Glomerular endothelial cell (primary cell): ENCODE measurements around the gene AQP10. TPM values are rescaled to one million over a fixed set of nuclear protein-coding genes. Genes with fewer than 3 reads are reported as not detected.
"Not testable (repeated sequence)": the region's sequence is repeated elsewhere in the genome, so short reads cannot be mapped to it uniquely, and the experiment has no call there.

ENCODE experiments used
- DNase-seq: peaks from one replicate; pipeline ENCODE4 v3.0.0-alpha.2; 2011; ENCODE audit warnings: low read depth, low spot score; ENCODE audit errors: extremely low read depth
- total RNA-seq: library from RNA; depleted of rRNA; stranded (reverse); fragments of >200 nt; gene quantifications from 2 replicates; pipeline ENCODE4 v1.2.3, GENCODE V29; 2015

The AQP10 gene
- total RNA-seq, 1 donor from 2014 or later = not detected

DNA sequence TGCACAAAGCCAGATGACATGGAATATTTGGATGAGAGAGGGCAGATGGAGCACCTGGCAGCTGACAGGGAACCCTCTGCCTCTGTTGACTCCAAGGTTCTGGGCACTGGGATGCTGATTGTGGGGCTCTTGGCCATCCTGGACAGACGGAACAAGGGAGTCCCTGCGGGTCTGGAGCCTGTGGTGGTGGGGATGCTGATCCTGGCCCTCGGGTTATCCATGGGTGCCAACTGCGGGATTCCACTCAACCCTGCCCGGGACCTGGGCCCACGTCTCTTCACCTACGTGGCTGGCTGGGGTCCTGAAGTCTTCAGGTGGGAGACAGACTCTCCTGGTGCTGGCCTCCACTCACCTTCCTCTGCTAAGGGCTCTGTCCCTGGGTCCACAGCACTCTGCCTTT lies 2.6 kb downstream of the AQP10 start:
- no peak for DNase-seq

DNA sequence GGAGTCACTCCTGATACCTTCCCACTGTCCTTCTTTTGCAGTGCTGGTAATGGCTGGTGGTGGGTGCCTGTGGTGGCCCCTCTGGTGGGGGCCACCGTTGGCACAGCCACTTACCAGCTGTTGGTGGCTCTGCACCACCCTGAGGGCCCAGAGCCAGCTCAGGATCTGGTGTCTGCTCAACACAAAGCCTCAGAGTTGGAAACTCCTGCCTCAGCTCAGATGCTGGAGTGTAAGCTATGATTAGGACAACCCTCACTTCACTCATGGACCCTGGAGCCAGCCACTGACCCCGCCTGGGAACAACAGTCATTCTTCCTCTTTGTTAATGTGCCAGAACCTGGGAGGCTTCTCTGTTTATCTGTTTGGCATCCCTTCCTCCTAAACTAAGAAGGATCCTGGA lies 3.3 kb downstream of the AQP10 start:
- DNase-seq = no peak

DNA sequence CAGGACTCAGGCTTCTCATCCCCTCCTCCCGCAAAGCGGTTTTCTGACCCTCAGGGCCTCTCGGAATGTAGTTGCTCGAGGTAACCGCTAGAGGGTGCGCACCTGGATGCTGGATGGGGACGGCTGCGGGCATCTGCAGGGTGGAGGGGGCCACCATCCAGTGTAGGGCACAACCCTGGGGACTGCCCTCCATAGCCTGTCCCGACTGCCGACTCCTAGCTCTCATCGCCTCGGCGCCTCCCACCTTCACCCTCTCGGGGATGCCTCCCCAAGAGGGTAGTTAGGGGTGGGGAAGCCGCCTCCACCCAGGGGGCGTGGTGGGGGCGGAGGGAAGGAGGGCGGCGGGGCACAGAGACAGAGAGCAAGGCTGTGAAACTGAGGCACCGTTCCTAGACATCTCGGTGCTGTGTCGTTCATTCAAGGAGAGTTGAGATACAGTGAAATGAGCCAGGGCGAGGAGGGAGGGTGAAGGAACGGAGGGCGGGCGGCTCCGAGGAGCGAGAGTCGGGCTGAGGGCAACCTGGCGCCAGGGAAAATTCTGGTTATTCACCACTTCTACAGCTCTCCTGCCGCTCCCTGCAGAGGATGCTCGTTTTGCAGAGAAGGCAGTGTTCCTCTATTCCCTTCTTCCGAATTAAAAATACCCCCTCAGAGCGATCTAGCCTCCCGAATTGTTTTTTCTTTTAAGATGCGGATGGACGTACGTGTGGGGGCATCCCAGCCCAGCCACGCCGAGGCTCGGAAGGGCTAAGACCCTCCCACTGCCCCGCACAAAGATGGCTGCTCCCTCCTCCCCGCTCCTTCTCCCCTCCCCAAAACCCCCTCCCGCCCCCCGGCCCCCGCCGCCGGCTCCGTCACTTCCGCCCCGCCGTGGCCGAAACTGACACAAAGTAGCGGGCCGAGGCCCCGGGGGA lies 4.0 kb downstream of the AQP10 start, which contains the start of gene ATP8B2:
TSS of gene ATP8B2 (plus strand) at position 857 of the 914 bp plus-strand sequence. CDS start 2,617 bp downstream, outside the sequence.
- no peak for DNase-seq

DNA sequence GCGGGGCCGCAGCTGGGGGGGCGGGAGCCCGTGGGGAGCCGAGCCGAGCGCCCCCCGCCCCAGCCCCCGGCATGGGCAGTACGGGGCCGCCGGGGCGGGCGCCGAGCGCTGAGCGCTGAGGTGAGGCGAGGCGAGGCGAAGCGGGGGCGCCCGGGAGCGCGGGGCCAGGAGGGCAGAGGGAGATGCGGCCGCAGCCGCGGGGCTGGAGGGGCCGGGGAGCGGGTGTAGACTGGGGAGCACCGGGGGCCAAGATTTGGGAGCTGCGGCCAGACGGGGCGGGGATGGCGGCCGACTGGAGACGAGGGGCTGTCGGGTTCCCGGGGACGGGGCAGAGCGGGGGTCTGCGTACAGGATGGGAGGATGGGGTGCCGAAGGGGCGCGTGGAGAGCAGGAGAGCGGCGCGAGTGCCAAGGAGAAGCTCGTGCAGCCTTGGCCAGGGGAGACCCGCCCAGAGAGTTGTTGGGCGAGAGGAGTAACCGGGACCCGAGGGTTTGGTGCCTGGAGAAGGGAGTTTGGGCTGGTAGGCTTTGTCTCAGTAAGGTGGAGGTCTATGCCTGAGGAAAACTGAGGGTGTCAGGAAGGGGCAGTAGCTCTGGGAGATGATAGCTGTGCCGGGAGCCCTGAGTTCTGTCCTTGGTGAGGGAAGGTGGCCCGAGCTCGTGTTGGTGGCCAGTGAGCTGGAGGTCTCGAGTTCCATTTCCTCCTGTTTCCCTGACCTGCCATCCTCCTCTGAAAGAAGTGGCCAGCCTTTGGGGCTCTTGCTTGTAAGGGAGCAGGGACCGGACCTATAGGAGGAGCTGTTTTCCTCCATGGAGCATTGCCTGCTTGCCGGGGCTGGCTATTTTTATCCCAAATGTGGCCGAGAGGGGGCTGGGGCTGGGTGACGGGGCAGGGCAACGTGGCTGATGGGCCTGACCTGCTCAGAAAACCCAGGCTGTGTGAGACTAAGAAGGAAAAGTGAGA lies 5.0 kb downstream of the AQP10 start:
- DNase-seq = no peak

DNA sequence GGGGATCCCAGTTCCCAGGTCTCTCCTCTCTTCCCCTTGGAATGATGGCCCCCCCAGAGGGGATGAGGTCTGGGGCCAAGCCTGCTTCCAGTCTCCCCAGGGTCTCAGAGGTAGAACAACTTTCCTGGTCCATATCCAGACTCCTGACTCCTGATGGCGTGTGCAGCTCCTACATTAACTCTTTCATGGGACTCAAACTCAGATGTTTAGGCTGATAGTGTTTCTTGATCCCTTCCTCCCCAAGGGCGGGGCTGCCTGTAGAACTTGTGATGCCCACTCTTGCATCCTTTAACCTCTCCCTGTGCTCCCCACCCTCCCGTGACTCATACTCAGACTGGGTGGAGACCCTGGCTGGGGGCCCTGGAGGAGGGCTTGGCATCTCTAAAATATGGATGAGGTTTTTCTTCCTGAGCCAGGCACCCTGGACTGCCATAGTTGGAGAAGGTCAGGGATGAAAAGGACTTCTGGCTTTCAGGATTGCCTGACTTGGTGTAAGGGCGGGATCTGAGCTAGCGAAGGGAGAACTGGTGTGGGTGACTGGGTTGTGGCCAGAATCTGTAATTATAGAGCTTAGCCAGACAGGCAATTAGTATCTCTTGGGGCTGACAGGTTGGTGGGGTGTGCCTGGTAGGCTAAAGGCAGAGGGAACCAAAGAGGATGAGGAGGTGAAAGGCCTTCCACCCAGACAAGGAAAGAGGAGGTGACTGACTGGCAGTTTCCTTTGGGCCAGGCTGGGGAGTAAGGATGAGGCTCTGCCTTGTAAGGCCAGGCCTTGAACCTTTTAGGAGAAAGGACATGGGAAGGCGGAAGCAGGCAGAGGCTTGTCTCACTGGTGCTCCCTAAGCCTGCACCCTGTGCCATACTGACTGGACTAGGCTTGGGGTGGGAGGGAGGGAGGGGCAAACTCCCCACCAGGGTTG lies 5.9 kb downstream of the AQP10 start:
- DNase-seq = no peak

GRCh38 chr1:154327466-154328317 lies 6.8 kb downstream of the AQP10 start:
- DNase-seq = no peak

GRCh38 chr1:154328318-154329151 lies 7.6 kb downstream of the AQP10 start:
- DNase-seq = no peak

DNA sequence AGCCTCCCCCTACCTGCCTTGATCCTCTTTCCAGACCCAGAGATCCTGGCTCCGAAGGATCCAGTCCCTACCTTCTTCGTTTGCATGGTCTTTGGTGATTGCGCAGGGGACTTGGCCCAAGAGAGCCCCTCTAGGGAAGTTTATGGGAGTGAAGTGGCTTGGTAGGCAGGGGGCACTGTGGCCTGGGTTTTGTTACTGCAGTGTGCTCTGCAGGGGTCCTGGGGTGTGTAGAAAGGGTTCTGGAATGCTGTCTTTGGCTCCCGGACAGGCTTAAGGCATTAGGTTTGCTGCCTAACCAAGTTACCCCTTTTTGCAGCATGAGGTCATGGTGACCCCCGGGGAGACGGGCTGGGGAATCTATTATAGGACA lies 8.2 kb downstream of the AQP10 start:
- no peak for DNase-seq

GRCh38 chr1:154329551-154330131 lies 8.7 kb downstream of the AQP10 start:
- DNase-seq = no peak

DNA sequence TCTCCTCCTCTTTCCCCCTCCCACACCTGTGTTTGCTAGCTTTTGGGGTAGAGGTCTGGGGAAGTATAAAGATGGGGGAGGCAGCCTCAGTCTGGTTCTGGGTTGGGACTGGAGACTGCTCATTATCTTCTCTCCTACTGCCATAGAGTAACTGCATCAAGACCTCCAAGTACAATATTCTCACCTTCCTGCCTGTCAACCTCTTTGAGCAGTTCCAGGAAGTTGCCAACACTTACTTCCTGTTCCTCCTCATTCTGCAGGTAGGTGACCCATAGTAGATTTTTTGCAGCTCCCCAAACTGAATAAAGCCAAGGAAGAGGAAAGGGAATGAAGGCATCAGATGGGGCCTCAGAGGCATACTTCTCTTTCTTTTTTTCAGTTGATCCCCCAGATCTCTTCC lies 9.8 kb downstream of the AQP10 start:
- DNase-seq = no peak

DNA sequence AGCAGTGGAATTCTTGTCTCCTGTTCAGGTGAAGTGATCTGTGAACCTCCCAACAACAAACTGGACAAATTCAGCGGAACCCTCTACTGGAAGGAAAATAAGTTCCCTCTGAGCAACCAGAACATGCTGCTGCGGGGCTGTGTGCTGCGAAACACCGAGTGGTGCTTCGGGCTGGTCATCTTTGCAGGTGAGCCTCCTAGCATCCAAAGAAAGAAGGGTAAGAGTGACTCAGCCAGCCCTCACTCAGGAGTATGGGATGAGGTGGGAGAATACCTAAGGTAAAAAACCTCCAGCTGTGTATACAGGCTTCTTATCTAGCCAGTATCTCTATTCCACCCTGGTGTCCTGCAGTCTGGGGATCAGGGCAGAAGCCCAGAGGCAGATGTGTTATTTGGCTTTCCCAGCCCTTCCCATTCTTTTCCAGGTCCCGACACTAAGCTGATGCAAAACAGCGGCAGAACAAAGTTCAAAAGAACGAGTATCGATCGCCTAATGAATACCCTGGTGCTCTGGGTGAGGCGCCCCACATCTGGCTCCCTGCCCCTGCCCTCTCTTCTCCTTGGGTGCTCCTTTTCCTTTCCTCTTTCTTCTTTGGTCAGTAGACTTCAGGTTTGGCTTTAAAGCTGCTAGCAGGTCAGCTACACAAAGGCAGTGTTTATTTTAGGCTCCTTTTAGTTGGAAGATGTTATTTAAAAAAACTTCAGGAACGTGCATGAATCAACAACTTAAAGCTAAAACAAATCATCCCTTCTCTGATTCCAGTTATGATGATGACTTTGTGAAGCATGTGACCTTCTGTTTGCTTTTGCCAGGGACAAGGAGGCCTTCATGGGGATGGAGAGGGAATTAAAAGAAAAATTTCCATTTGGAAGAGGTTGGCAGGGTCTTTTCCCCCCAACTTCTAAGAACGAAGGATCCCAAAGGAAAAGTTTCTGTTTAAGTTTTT lies 13.5 kb downstream of the AQP10 start:
- DNase-seq = no peak

- no peak for DNase-seq
Measured at GRCh38 chr1:154335025-154335714, 14.3 kb downstream of the AQP10 start.

- no peak for DNase-seq
Measured at GRCh38 chr1:154337253-154337894, 16.5 kb downstream of the AQP10 start.

- DNase-seq = no peak
Measured at GRCh38 chr1:154338875-154339274, 18.0 kb downstream of the AQP10 start.

DNA sequence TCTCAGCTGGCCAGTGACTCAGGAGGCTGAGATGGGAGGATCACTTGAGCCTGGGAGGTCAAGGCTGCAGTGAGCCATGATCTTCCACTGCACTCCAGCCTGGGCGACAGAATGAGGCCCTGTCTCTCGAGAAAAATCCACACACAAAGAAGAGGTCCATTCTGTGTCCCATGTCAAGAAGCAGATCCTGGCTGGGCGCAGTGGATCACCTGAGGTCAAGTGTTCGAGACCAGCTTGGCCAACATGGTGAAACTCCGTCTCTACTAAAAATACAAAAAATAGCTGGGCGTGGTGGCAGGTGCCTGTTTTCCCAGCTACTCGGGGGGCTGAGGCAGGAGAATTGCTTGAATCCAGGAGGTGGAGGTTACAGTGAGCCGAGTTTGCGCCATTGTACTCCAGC lies 20.5 kb downstream of the AQP10 start:
- not testable (repeated sequence) for DNase-seq

DNA sequence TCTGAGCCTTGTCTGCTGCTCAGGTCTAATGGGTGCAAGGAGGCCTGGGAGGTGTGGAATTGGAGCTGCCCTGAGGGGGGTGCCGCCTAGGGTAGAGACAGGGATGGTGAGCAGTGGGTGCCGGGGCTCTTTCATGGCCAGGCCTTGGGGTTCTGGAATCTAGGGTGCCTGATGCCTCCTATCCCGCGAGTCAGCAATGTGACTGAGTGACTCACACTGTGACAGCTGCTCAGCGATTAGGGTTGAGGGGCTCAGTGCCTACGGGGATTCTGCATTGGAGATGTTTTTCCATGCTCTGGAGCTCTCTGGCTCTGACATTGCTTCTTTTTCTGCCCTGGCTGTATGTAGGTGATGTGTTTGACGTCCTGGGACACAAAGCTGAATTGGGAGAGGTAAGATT lies 21.2 kb downstream of the AQP10 start:
- no peak for DNase-seq
